Common myeloid progenitor, CD34-positive (primary cell): Measurements from ENCODE around the gene PCARE.
A peak's percentile ranks its signal among the peaks of the same experiment; 100 is the strongest.

Source experiments
- CTCF ChIA-PET: fragments of 350-600 bp; sonication (Branson Sonifier 250); formaldehyde crosslinking; loops from one replicate; lab custom pipeline; 2021; ENCODE audit warnings: antibody characterized with exemption; lab: Charles Lee
- POLR2A ChIA-PET: fragments of 350-600 bp; sonication (Branson Sonifier 250); formaldehyde crosslinking; loops from one replicate; lab custom pipeline; 2021; ENCODE audit warnings: antibody characterized with exemption; lab: Charles Lee
- DNase-seq, 3 donors: peaks; one replicate each; pipeline versions ENCODE4 v3.0.0 to v3.0.0-alpha.2; 2013
- H3K27ac ChIP-seq, 2 experiments: 1 replicate in 1 of 2; 2 replicates in 1 of 2; pipeline ENCODE4 v1.7.0; 2013; ENCODE audit warnings: inconsistent platforms in 2 of 2, low read length in 2 of 2, mild to moderate bottlenecking in 2 of 2, low read depth in 1 of 2, moderate library complexity in 1 of 2; ENCODE audit not compliant: severe bottlenecking in 2 of 2, insufficient read depth in 1 of 2, poor library complexity in 1 of 2
- H3K27me3 ChIP-seq, 5 experiments: replicated peaks in 2 of 5; 1 replicate in 3 of 5; 2 replicates in 2 of 5; pipeline versions ENCODE4 v1.6.1 to v1.7.0; 2013; ENCODE audit warnings: low read length in 4 of 5, mild to moderate bottlenecking in 2 of 5, moderate library complexity in 2 of 5, inconsistent platforms in 1 of 5; ENCODE audit not compliant: insufficient read depth in 5 of 5, control insufficient read depth in 4 of 5
- H3K36me3 ChIP-seq, 4 experiments: 1 replicate in 2 of 4; 2 replicates in 2 of 4; pipeline versions ENCODE4 v1.6.1 to v1.7.0; 2013; ENCODE audit warnings: low read length in 3 of 4, control low read depth in 1 of 4, mild to moderate bottlenecking in 1 of 4; ENCODE audit not compliant: control insufficient read depth in 4 of 4, insufficient read depth in 4 of 4
- H3K4me1 ChIP-seq, 4 experiments: 1 replicate in 3 of 4; 2 replicates in 1 of 4; pipeline versions ENCODE4 v1.6.1 to v1.7.1; 2013; ENCODE audit warnings: low read length in 3 of 4, mild to moderate bottlenecking in 3 of 4, control low read depth in 1 of 4, inconsistent platforms in 1 of 4, moderate library complexity in 1 of 4; ENCODE audit not compliant: control insufficient read depth in 4 of 4, insufficient read depth in 4 of 4; ENCODE audit errors: control extremely low read depth in 1 of 4
- H3K4me3 ChIP-seq, 7 experiments: 1 replicate in 4 of 7; 2 replicates in 3 of 7; pipeline versions ENCODE4 v1.5.1 to v1.7.0; 2013; ENCODE audit warnings: mild to moderate bottlenecking in 7 of 7, low read length in 6 of 7, moderate library complexity in 6 of 7, inconsistent platforms in 2 of 7, low read depth in 2 of 7, control low read depth in 1 of 7; ENCODE audit not compliant: insufficient read depth in 4 of 7, control insufficient read depth in 1 of 7; ENCODE audit errors: extremely low read depth in 1 of 7
- H3K9me3 ChIP-seq, 5 experiments: 1 replicate in 4 of 5; 2 replicates in 1 of 5; pipeline versions ENCODE4 v1.6.1 to v1.7.1; 2013; ENCODE audit warnings: low read length in 4 of 5, mild to moderate bottlenecking in 2 of 5, inconsistent platforms in 1 of 5, low read depth in 1 of 5, moderate library complexity in 1 of 5; ENCODE audit not compliant: control insufficient read depth in 4 of 5, insufficient read depth in 2 of 5; ENCODE audit errors: control extremely low read depth in 1 of 5
- WGBS: methylation state at CpG from one replicate; pipeline ENCODE4 v1.1.5; 2013; ENCODE audit not compliant: insufficient coverage; 5-methylcytosine and 5-hydroxymethylcytosine counted together

Gene PCARE

DNA sequence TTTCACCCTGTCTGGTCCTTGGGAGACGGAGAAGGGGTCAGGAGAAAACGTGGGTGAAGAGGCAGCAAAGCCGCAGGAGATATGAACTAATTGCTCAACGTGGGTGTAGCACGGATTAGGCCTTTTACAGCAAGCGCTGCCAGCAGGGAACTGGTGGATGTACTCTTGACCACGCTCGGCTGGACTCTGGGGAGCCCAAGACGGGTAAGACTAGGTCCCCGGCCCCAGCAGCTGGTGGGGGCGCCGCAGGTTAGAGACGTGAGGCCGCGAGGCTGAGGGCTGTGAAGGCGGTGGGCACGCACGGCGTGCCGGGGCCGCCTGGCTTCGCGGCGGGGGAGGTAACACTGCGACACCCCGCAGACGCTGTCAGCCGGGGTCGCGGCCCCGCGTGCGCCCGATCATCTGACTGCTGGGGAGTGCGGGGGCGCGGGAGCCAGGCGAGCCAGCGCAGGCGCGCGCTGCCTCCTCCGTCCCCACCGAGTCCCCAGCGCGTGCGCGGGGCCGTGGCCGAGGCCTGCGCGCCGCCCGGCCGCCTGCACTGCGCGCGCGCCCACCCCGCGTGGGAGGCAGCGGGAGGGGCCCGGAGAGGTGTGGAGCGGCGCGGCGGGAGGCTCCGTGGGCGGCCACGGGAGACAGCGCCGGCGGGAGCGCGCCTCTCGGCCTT, 40.8 kb upstream of the PCARE start, which contains the start of gene CLIP4:
Gene CLIP4, plus strand, starts transcription at position 470 of the 664 bp plus-strand sequence. CDS start 5,974 bp downstream, outside the sequence.
- Histone ChIP-seq H3K4me1 (peaks cover 7 to 48% (median 24%) of the 10 kb centered on the region in 4 experiments), H3K9me3 (no peaks in the 10 kb centered on the region), H3K4me3 (peak within 1 kb of the TSS; percentile 63 to 92 (median 81)), H3K27ac (peak within 1 kb of the TSS; percentile 42 to 81), H3K36me3 (no peaks in the 10 kb centered on the region), H3K27me3 (no peaks in the 10 kb centered on the region)
- DNase-seq = peak; percentile 57 to 82 (median 74)
- POLR2A ChIA-PET = no interaction called here
- CTCF ChIA-PET = no interaction called here
- WGBS = 2% methylated on average over 65 of the region's 76 CpGs

DNA sequence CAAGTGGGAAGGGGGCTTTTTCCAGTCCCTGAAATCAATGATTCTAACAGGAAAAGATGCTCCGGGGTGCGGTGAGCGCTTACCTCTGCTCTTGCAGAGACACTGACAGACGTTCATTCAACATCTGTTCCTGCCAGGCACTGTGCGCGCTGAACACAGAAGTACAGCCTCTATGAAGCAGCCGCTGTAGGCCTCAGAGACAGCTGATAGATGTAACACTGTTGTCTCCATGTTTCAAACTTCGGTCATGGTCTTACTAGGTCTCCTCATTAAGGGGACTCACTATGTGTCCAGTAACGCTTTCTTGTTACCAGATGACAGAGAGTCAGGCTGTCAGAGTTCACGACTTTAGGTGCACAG, 40.2 kb upstream of the PCARE start:
- no peaks in the 10 kb centered on the region for H3K27me3 ChIP-seq
- no peaks in the 10 kb centered on the region for H3K36me3 ChIP-seq
- H3K9me3 ChIP-seq = no peaks in the 10 kb centered on the region
- H3K27ac ChIP-seq = peak overlapping the region in 1 of 2 experiments; percentile 55
- 92% methylated on average over 10 of the region's 10 CpGs for WGBS
- DNase-seq = peak in 2 of 3 donors; percentile 23 to 26
- H3K4me3 ChIP-seq = peak overlapping the region in 5 of 7 experiments; percentile 54 to 92 (median 81)
- ChIA-PET CTCF (interaction anchor here (1.1 kb wide), 1 partner anchor 11 kb away, joined by 4 read pairs; no protein-coding TSS in a partner anchor), POLR2A (no interaction called here)
- H3K4me1 ChIP-seq = peaks cover 7 to 46% (median 24%) of the 10 kb centered on the region in 4 experiments

DNA sequence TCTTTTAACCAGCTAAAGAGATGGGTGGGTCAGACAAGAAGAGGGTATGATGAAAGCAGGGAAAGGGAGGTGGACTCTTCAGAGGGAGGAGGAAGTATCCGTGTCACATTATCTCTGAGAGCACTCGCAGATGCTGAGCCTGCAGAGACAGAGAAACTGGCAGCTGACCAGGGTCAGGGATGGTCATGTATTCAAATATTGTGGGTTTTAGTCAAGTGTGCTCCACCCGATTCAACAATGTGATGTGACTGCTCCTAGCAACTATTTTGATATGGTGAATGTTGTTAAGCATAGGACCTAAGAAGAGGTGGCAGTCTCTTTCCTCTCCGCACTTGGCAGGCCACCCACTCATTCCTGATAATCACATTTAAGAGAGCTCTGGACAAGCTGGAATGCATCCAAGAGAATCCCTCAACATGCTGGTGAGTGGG, 39.6 kb upstream of the PCARE start:
- H3K27ac ChIP-seq = no peak overlapping the region
- no peak overlapping the region for H3K4me3 ChIP-seq
- H3K27me3 ChIP-seq = no peaks in the 10 kb centered on the region
- no peaks in the 10 kb centered on the region for H3K9me3 ChIP-seq
- no peaks in the 10 kb centered on the region for H3K36me3 ChIP-seq
- peak; percentile 54 to 84 (median 72) for DNase-seq
- ChIA-PET CTCF (interaction anchor here (1.1 kb wide), 2 partner anchors 12 to 25 kb away, joined by 3 to 4 read pairs; no protein-coding TSS in a partner anchor), POLR2A (no interaction called here)
- H3K4me1 ChIP-seq = peaks cover 7 to 39% (median 20%) of the 10 kb centered on the region in 4 experiments
- WGBS = 56% methylated on average over 2 of the region's 4 CpGs

DNA sequence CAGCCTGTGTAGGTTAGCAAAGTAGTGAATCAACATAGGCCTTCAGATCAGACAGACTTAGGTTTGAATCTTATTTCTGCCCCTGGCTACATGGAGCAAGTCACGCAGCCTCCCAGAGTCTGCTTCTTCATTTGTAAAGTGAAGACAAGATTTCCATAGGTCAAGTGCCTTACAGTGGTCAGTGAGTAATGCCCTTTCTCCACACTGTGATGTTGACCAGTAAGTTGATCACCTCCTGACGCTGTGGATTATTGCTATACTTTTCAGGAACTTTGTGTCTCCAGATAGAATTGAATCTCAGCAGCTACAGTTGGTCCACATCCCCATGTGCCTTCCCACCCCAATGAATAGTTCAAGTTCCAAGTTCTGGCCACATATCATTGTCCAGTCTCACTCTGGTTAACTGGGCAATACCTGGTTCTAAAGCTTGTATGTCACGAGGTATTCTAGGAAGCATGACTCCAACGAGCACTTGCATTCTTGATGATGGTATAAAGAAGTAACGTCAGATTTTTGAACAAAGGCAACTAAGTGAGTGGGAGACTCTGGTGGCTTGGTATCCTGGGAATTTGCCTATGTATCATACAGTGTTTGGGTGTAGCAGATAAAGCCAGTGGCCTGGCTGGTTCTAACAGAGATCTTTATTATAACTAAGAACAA, 38.8 kb upstream of the PCARE start:
- DNase-seq = no peak
- no peaks in the 10 kb centered on the region for H3K27me3 ChIP-seq
- H3K4me3 ChIP-seq = no peak overlapping the region
- CTCF ChIA-PET = interaction anchor here (1.1 kb wide), 1 partner anchor 24 kb away, joined by 3 read pairs; no protein-coding TSS in a partner anchor
- H3K27ac ChIP-seq = no peak overlapping the region
- WGBS = 97% methylated on average over 5 of the region's 5 CpGs
- H3K4me1 ChIP-seq = peaks cover 6 to 34% (median 19%) of the 10 kb centered on the region in 4 experiments
- H3K9me3 ChIP-seq = no peaks in the 10 kb centered on the region
- H3K36me3 ChIP-seq = no peaks in the 10 kb centered on the region
- POLR2A ChIA-PET = no interaction called here

DNA sequence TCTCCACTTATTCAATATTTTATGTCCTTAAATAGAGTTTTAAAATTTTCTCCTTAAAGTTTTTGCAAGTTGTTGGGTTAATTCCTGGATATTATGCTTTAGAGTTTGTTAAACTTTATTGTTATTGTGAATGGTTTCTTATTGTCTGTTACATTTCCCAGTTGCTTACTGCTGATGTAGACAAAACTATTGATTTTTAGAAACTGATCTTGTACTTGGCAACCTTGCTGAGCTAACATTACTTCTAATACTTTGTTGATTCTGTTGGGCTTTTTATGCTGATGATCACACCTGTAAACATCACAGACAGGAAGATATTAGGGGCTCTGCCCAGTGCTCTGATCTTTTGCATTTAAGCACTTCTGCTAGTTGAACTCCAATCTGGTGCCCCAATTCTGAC, 38.1 kb upstream of the PCARE start:
- no peak overlapping the region for H3K27ac ChIP-seq
- CTCF ChIA-PET = interaction anchor here (0.6 kb wide), 1 partner anchor 133 kb away, joined by 3 read pairs; no protein-coding TSS in a partner anchor
- no peak overlapping the region for H3K4me3 ChIP-seq
- no peak for DNase-seq
- no peaks in the 10 kb centered on the region for H3K36me3 ChIP-seq
- no peaks in the 10 kb centered on the region for H3K9me3 ChIP-seq
- peaks cover 5 to 26% (median 15%) of the 10 kb centered on the region in 4 experiments for H3K4me1 ChIP-seq
- no peaks in the 10 kb centered on the region for H3K27me3 ChIP-seq
- POLR2A ChIA-PET = no interaction called here

DNA sequence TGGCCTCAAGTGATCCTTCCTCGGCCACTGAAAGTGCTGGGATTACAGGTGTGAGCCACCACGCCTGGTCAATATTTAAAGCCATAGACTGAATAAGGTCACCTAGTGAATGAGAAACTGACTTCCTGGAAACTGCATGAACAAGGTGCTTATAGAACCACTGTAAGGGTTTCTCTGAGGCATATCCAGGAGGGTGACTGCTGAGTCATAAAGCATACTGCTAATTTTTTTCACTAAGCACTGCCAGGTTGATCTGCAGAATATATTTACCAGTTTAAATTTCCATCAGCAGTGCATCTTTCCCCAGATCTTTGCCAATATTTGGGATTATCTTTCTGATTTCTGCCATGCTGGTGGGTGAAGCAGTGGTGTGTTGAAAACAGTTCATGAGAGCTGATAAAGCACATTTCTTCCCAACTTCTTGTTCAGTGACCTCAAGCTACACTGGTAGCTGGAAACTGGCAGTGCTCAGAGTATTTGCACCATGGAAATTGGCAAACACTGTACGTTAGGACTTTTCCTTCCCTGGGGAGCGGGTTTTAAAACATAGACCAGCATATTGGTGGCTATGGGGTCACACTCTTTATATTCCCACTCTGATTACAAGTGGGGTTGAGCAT, 36.7 kb upstream of the PCARE start:
- ChIA-PET POLR2A (no interaction called here), CTCF (no interaction called here)
- Histone ChIP-seq H3K27ac (no peak overlapping the region), H3K4me3 (no peak overlapping the region), H3K9me3 (no peaks in the 10 kb centered on the region), H3K27me3 (no peaks in the 10 kb centered on the region), H3K36me3 (no peaks in the 10 kb centered on the region), H3K4me1 (peaks cover 0 to 15% (median 9%) of the 10 kb centered on the region in 4 experiments)
- DNase-seq = peak in 1 of 3 donors; percentile 31
- 93% methylated on average over 3 of the region's 4 CpGs for WGBS
